BE2C (cell line): Measurements from ENCODE around the gene APOOL.
"Not testable (repeated sequence)": the region's sequence is repeated elsewhere in the genome, so short reads cannot be mapped to it uniquely, and the experiment has no call there.

Experiments
- DNase-seq: peaks from one replicate; pipeline ENCODE4 v3.0.0-alpha.2; 2020
- H3K27me3 ChIP-seq: fragments of 250-450 bp; sonication (Bioruptor Pico); 2 replicates; pipeline ENCODE4 v1.5.1; 2020; ENCODE audit warnings: mild to moderate bottlenecking
- H3K36me3 ChIP-seq: fragments of 250-450 bp; sonication (Bioruptor Pico); 2 replicates; pipeline ENCODE4 v1.5.1; 2020; ENCODE audit warnings: mild to moderate bottlenecking
- H3K4me1 ChIP-seq: fragments of 250-450 bp; sonication (Bioruptor Pico); 2 replicates; pipeline ENCODE4 v1.5.1; 2020
- H3K4me3 ChIP-seq: 2 replicates; pipeline ENCODE4 v1.5.1; 2011; ENCODE audit warnings: low read depth, low read length
- H3K9me3 ChIP-seq: fragments of 250-450 bp; sonication (Bioruptor Pico); 2 replicates; pipeline ENCODE4 v1.5.1; 2020
- TF ChIP-seq, protein P1 (sequence below): IDR thresholded peaks from 2 replicates; pipeline ENCODE4 v1.5.1; 2012; ENCODE audit warnings: mild to moderate bottlenecking, low read depth, low read length

Gene APOOL

DNA sequence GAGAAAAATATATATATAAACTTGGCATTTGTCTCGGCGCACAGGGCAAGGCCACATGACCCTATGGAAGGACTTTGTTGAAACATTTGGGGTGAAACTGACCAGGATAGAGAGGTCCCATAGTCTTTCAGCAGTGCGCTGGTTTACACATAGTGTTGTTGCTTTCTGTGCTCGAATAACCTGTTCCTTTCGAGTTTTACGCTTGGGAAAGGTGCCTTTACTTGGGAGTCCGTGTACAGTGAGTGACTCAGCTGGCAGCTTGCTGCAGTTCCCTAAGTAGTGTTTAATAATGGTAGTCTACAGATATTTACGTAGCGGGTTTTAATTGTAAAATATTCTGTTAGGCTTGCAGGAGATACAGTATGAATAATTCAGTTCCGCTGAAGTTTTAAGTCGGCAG, 578 bp downstream of the APOOL start:
- no peaks in the 10 kb centered on the region for H3K9me3 ChIP-seq
- TF ChIP-seq, protein P1, sequence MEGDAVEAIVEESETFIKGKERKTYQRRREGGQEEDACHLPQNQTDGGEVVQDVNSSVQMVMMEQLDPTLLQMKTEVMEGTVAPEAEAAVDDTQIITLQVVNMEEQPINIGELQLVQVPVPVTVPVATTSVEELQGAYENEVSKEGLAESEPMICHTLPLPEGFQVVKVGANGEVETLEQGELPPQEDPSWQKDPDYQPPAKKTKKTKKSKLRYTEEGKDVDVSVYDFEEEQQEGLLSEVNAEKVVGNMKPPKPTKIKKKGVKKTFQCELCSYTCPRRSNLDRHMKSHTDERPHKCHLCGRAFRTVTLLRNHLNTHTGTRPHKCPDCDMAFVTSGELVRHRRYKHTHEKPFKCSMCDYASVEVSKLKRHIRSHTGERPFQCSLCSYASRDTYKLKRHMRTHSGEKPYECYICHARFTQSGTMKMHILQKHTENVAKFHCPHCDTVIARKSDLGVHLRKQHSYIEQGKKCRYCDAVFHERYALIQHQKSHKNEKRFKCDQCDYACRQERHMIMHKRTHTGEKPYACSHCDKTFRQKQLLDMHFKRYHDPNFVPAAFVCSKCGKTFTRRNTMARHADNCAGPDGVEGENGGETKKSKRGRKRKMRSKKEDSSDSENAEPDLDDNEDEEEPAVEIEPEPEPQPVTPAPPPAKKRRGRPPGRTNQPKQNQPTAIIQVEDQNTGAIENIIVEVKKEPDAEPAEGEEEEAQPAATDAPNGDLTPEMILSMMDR: no peak
- no peaks in the 10 kb centered on the region for H3K4me1 ChIP-seq
- no peak for DNase-seq
- H3K4me3 ChIP-seq: peak overlapping the region; percentile 92
- H3K27me3 ChIP-seq: no peaks in the 10 kb centered on the region
- H3K36me3 ChIP-seq: no peaks in the 10 kb centered on the region

GRCh38 chrX:85012098-85012497, 8.4 kb downstream of the APOOL start:
- no peaks in the 10 kb centered on the region for H3K9me3 ChIP-seq
- TF ChIP-seq, protein P1: no peak

DNA sequence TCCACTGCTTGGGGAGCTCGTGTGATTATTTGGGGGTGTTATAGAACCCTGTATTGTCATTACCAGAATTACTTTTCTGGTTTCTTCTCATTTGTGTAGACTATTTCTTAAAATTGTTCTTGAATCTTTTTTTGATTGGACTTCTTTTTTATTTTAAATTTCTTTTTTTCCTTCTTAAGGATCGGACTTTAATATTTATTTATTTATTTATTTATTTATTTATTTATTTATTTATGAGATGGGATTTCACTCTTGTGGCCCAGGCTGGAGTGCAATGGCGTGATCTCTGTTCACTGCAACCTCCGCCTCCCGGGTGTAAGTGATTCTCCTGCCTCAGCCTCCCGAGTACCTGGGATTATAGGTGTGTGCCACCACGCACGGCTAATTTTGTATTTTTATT, 11.7 kb downstream of the APOOL start:
- not testable (repeated sequence) for DNase-seq, H3K36me3 ChIP-seq

More at GRCh38 chrX:85012098-85012497, 8.4 kb downstream of the APOOL start:
- no peak for DNase-seq
- no peak overlapping the region for H3K4me3 ChIP-seq
- no peaks in the 10 kb centered on the region for H3K27me3 ChIP-seq
- no peaks in the 10 kb centered on the region for H3K4me1 ChIP-seq
- H3K36me3 ChIP-seq: no peaks in the 10 kb centered on the region

DNA sequence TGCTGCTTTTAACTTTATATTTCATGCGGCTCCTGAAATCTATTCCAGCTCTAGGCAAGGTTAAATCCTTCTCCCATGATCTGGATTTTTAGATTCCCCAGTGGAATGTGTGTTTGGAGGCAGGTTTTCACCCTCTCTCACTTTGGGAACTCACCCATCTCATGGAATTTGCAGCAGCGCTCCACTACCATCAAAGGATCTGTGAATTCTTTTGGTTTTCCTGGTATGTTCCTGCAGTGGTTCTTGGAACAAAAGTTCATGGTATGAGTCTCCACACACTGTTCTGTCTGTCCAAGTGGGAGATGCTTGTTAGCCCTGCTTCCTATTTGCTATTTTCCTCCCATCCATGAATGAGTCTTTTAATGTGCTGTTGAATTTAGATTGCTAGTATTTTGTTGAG, 14.0 kb downstream of the APOOL start:
- Histone ChIP-seq H3K27me3 (no peaks in the 10 kb centered on the region), H3K9me3 (no peaks in the 10 kb centered on the region), H3K4me3 (no peak overlapping the region), H3K36me3 (no peaks in the 10 kb centered on the region), H3K4me1 (no peaks in the 10 kb centered on the region)
- no peak for DNase-seq
- TF ChIP-seq, protein P1: no peak

More for the DNA sequence above, 11.7 kb downstream of the APOOL start:
- not testable (repeated sequence) for H3K9me3 ChIP-seq, H3K4me3 ChIP-seq, H3K4me1 ChIP-seq, H3K27me3 ChIP-seq

- no peak for DNase-seq
- H3K9me3 ChIP-seq: no peaks in the 10 kb centered on the region
- TF ChIP-seq, protein P1: no peak
Observed at GRCh38 chrX:85018471-85018870, 14.8 kb downstream of the APOOL start.

GRCh38 chrX:85020216-85020615, 16.5 kb downstream of the APOOL start:
- Histone ChIP-seq H3K4me1 (no peaks in the 10 kb centered on the region), H3K27me3 (no peaks in the 10 kb centered on the region), H3K4me3 (no peak overlapping the region), H3K9me3 (no peaks in the 10 kb centered on the region), H3K36me3 (no peaks in the 10 kb centered on the region)
- TF ChIP-seq, protein P1: no peak
- no peak for DNase-seq

More at GRCh38 chrX:85018471-85018870, 14.8 kb downstream of the APOOL start:
- Histone ChIP-seq H3K27me3 (no peaks in the 10 kb centered on the region), H3K36me3 (no peaks in the 10 kb centered on the region), H3K4me1 (no peaks in the 10 kb centered on the region), H3K4me3 (no peak overlapping the region)

DNA sequence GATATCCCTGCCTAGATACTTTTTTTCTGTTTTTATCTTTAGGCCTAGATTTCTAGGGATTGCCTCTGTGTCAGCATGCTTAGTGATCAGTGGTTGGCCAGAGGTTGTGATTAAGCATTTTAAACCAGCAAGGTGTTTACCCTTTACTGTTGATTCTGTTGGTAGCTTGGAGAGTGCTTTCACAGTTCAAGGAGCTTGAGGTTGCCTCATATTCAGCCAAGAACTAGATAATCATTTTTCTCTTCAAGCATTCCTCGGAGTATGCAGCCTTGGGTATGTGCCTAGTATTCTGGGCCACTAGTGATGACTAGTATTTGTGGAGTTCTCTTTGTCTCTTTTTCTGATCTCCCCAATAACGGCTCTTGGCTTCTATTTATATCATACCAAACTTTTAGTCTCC, 20.4 kb downstream of the APOOL start:
- TF ChIP-seq, protein P1: no peak
- Histone ChIP-seq H3K4me1 (no peaks in the 10 kb centered on the region), H3K27me3 (no peaks in the 10 kb centered on the region), H3K4me3 (no peak overlapping the region), H3K36me3 (no peaks in the 10 kb centered on the region), H3K9me3 (no peaks in the 10 kb centered on the region)
- no peak for DNase-seq
